Measurements from ENCODE around the gene OTOP1.
"Not testable (repeated sequence)": the region's sequence is repeated elsewhere in the genome, so short reads cannot be mapped to it uniquely, and the experiment has no call there.

OTOP1 gene

GRCh38 chr4:4160956-4161665 lies 65.6 kb downstream of the OTOP1 start:
- DNase-seq (ENCODE audit: low spot score) = not testable (repeated sequence)

GRCh38 chr4:4145622-4146021 lies 81.1 kb downstream of the OTOP1 start:
- peak; percentile 57 for DNase-seq (ENCODE audit: low spot score)

- DNase-seq (ENCODE audit: low spot score) = not testable (repeated sequence)
These were observed 83.4 kb downstream of the OTOP1 start for GRCh38 chr4:4143376-4143775.

GRCh38 chr4:4142679-4143078 lies 84.0 kb downstream of the OTOP1 start:
- not testable (repeated sequence) for DNase-seq (ENCODE audit: low spot score)

GRCh38 chr4:4141186-4141585 lies 85.5 kb downstream of the OTOP1 start:
- not testable (repeated sequence) for DNase-seq (ENCODE audit: low spot score)
